RWPE2 (cell line): ENCODE data around the gene TREH.

ENCODE experiments used
- ATAC-seq: fragments of 200-7000 bp; cut with Tn5 transposase; 3 replicates; pipeline ENCODE4 v1.9.1; 2021; ENCODE audit warnings: low read depth
- DNase-seq: peaks from one replicate; pipeline ENCODE4 v3.0.0-alpha.2; 2020; ENCODE audit warnings: low spot score
- H3K27ac ChIP-seq: fragments of 450-650 bp; 2 replicates; pipeline ENCODE4 v1.5.1; 2017; ENCODE audit warnings: mild to moderate bottlenecking; ENCODE audit not compliant: poor library complexity, severe bottlenecking
- H3K27me3 ChIP-seq: fragments of 250-450 bp; sonication (Bioruptor Pico); 2 replicates; pipeline ENCODE4 v1.5.1; 2021; ENCODE audit warnings: mild to moderate bottlenecking, moderate library complexity; ENCODE audit not compliant: insufficient read depth, poor library complexity, severe bottlenecking
- H3K36me3 ChIP-seq: fragments of 250-450 bp; sonication (Bioruptor Pico); 2 replicates; pipeline ENCODE4 v1.5.1; 2020; ENCODE audit warnings: low read depth, mild to moderate bottlenecking, moderate library complexity
- H3K4me1 ChIP-seq: fragments of 250-450 bp; sonication (Bioruptor Pico); 2 replicates; pipeline ENCODE4 v1.5.1; 2021; ENCODE audit warnings: mild to moderate bottlenecking, moderate library complexity; ENCODE audit not compliant: insufficient read depth, poor library complexity, severe bottlenecking
- H3K4me3 ChIP-seq: fragments of 250-450 bp; sonication (Bioruptor Pico); 2 replicates; pipeline ENCODE4 v1.5.1; 2021; ENCODE audit warnings: mild to moderate bottlenecking, moderate library complexity; ENCODE audit not compliant: severe bottlenecking
- H3K9me3 ChIP-seq: fragments of 250-450 bp; sonication (Bioruptor Pico); 2 replicates; pipeline ENCODE4 v1.5.1; 2021; ENCODE audit warnings: mild to moderate bottlenecking, moderate library complexity; ENCODE audit not compliant: severe bottlenecking
- CTCF ChIP-seq: fragments of 450-650 bp; IDR thresholded peaks from one replicate; pipeline ENCODE4 v1.5.1; 2017; ENCODE audit warnings: mild to moderate bottlenecking, moderate library complexity; ENCODE audit not compliant: poor library complexity, severe bottlenecking

Gene TREH

GRCh38 chr11:118610225-118610772 is 69.2 kb downstream of the TREH start:
- no peaks in the 10 kb centered on the region for H3K27me3 ChIP-seq
- no peak overlapping the region for H3K27ac ChIP-seq
- no peak overlapping the region for H3K4me3 ChIP-seq
- no peaks in the 10 kb centered on the region for H3K36me3 ChIP-seq
- DNase-seq (no peak), ATAC-seq (no peak)
- H3K4me1 ChIP-seq, result peaks cover 1% of the 10 kb centered on the region
- no peaks in the 10 kb centered on the region for H3K9me3 ChIP-seq
- TF ChIP-seq CTCF, result no peak

- Histone ChIP-seq H3K4me1 (no peaks in the 10 kb centered on the region), H3K36me3 (no peaks in the 10 kb centered on the region), H3K27ac (no peak overlapping the region), H3K9me3 (no peaks in the 10 kb centered on the region), H3K4me3 (no peak overlapping the region), H3K27me3 (no peaks in the 10 kb centered on the region)
- TF ChIP-seq CTCF, result no peak
- ATAC-seq (no peak), DNase-seq (no peak)
Observed at GRCh38 chr11:118609380-118610224, 69.8 kb downstream of the TREH start.

- no peaks in the 10 kb centered on the region for H3K9me3 ChIP-seq
- H3K4me1 ChIP-seq, result no peaks in the 10 kb centered on the region
- DNase-seq (no peak), ATAC-seq (peak; percentile 65)
- H3K36me3 ChIP-seq, result no peaks in the 10 kb centered on the region
- H3K4me3 ChIP-seq, result peak overlapping the region; percentile 41
- H3K27ac ChIP-seq, result peak overlapping the region; percentile 57
- H3K27me3 ChIP-seq, result no peaks in the 10 kb centered on the region
- no peak for TF ChIP-seq CTCF
Observed at GRCh38 chr11:118608360-118609227, 70.9 kb downstream of the TREH start.

- DNase-seq, result no peak
- Histone ChIP-seq H3K4me3 (peak within 1 kb of the TSS; percentile 41), H3K27me3 (no peaks in the 10 kb centered on the region), H3K4me1 (no peaks in the 10 kb centered on the region), H3K27ac (peak within 1 kb of the TSS; percentile 57), H3K36me3 (peaks cover 3% of the 10 kb centered on the region), H3K9me3 (no peaks in the 10 kb centered on the region)
- peak; percentile 74 for ATAC-seq
- peak; percentile 76 for TF ChIP-seq CTCF
Observed at GRCh38 chr11:118607401-118608359, 71.8 kb downstream of the TREH start, which contains the start of gene PHLDB1. Gene PHLDB1 (plus strand): TSS chr11:118607615. CDS start chr11:118613837, 6,222 bp downstream.
